Activated CD4-positive, alpha-beta T cell treated with anti-CD3 and anti-CD28 coated beads for 4 hours (primary cell): ENCODE data around the gene PTPRN2.

Experiments used
- DNase-seq, 2 donors: peaks; one replicate each; pipeline ENCODE4 v3.0.0-alpha.2; 2020

PTPRN2 gene

GRCh38 chr7:157977717-157978496, 609.7 kb downstream of the PTPRN2 start:
- no peak for DNase-seq

GRCh38 chr7:157977306-157977705, 610.3 kb downstream of the PTPRN2 start:
- DNase-seq: no peak

- no peak for DNase-seq
Measured at GRCh38 chr7:157976406-157976805, 611.2 kb downstream of the PTPRN2 start.

GRCh38 chr7:157975401-157976372, 611.9 kb downstream of the PTPRN2 start:
- DNase-seq: no peak

- no peak for DNase-seq
Measured at GRCh38 chr7:157974678-157975230, 612.9 kb downstream of the PTPRN2 start.

GRCh38 chr7:157973971-157974677, 613.5 kb downstream of the PTPRN2 start:
- DNase-seq: no peak

- DNase-seq: no peak
Measured at GRCh38 chr7:157972914-157973313, 614.7 kb downstream of the PTPRN2 start.

GRCh38 chr7:157971501-157971900, 616.1 kb downstream of the PTPRN2 start:
- no peak for DNase-seq

GRCh38 chr7:157970744-157971143, 616.9 kb downstream of the PTPRN2 start:
- no peak for DNase-seq

GRCh38 chr7:157969995-157970394, 617.6 kb downstream of the PTPRN2 start:
- no peak for DNase-seq

- no peak for DNase-seq
Measured at GRCh38 chr7:157966490-157966889, 621.1 kb downstream of the PTPRN2 start.

- no peak for DNase-seq
Measured at GRCh38 chr7:157964521-157964920, 623.1 kb downstream of the PTPRN2 start.

- DNase-seq: no peak
Measured at GRCh38 chr7:157964016-157964415, 623.6 kb downstream of the PTPRN2 start.

- no peak for DNase-seq
Measured at GRCh38 chr7:157963526-157963925, 624.1 kb downstream of the PTPRN2 start.

GRCh38 chr7:157962458-157963306, 624.9 kb downstream of the PTPRN2 start:
- DNase-seq: no peak

GRCh38 chr7:157961731-157962457, 625.7 kb downstream of the PTPRN2 start:
- no peak for DNase-seq

GRCh38 chr7:157955348-157955999, 632.1 kb downstream of the PTPRN2 start:
- DNase-seq: no peak

GRCh38 chr7:157954901-157955300, 632.7 kb downstream of the PTPRN2 start:
- DNase-seq: no peak

GRCh38 chr7:157952841-157953645, 634.6 kb downstream of the PTPRN2 start:
- DNase-seq: no peak
